Stimulated activated CD8-positive, alpha-beta memory T cell treated with anti-CD3 and anti-CD28 coated beads, Interleukin-12 subunit alpha, Interleukin-12 subunit beta, amount 100 ng/mL, for 4 hours (primary cell): ENCODE data around the gene RAC3.

Experiments used
- DNase-seq: peaks from one replicate; pipeline ENCODE4 v3.0.0-alpha.2; 2020; ENCODE audit warnings: low read depth

RAC3 gene

GRCh38 chr17:82076018-82076784, 44.7 kb downstream of the RAC3 start:
- DNase-seq: no peak

GRCh38 chr17:82076785-82077591, 45.5 kb downstream of the RAC3 start:
- DNase-seq: no peak

GRCh38 chr17:82077617-82078358, 46.3 kb downstream of the RAC3 start:
- DNase-seq: no peak

- no peak for DNase-seq
Observed at GRCh38 chr17:82078433-82078832, 47.0 kb downstream of the RAC3 start.

- no peak for DNase-seq
Observed at GRCh38 chr17:82079001-82079677, 47.7 kb downstream of the RAC3 start.

- no peak for DNase-seq
Observed at GRCh38 chr17:82080048-82080788, 48.7 kb downstream of the RAC3 start.

- no peak for DNase-seq
Observed at GRCh38 chr17:82080789-82081464, 49.4 kb downstream of the RAC3 start.

GRCh38 chr17:82081546-82081945, 50.1 kb downstream of the RAC3 start:
- DNase-seq: no peak

- DNase-seq: no peak
Observed at GRCh38 chr17:82081966-82082365, 50.5 kb downstream of the RAC3 start.

GRCh38 chr17:82082456-82082855, 51.0 kb downstream of the RAC3 start:
- no peak for DNase-seq

- no peak for DNase-seq
Observed at GRCh38 chr17:82083009-82083408, 51.5 kb downstream of the RAC3 start.
